Kidney glomerular epithelial cell (primary cell): ENCODE measurements around the gene LRRTM4.
A peak's percentile ranks its signal among the peaks of the same experiment; 100 is the strongest.
"Not testable (repeated sequence)": the region's sequence is repeated elsewhere in the genome, so short reads cannot be mapped to it uniquely, and the experiment has no call there.

ENCODE experiments used
- DNase-seq: peaks from one replicate; lab custom pipeline; 2025; lab: John Stamatoyannopoulos, UW

LRRTM4 gene

GRCh38 chr2:77081597-77081996 lies 440.6 kb downstream of the LRRTM4 start:
- no peak for DNase-seq

- no peak for DNase-seq
These were observed 457.9 kb downstream of the LRRTM4 start for GRCh38 chr2:77064324-77064723.

- no peak for DNase-seq
These were observed 467.2 kb downstream of the LRRTM4 start for GRCh38 chr2:77054938-77055337.

- DNase-seq = no peak
These were observed 475.8 kb downstream of the LRRTM4 start for GRCh38 chr2:77046339-77046738.

GRCh38 chr2:77045456-77045855 lies 476.7 kb downstream of the LRRTM4 start:
- DNase-seq = not testable (repeated sequence)

- DNase-seq = no peak
These were observed 487.7 kb downstream of the LRRTM4 start for GRCh38 chr2:77034445-77034844.

- DNase-seq = not testable (repeated sequence)
These were observed 492.9 kb downstream of the LRRTM4 start for GRCh38 chr2:77029237-77029636.

- no peak for DNase-seq
These were observed 494.1 kb downstream of the LRRTM4 start for GRCh38 chr2:77028032-77028600.

- no peak for DNase-seq
These were observed 496.5 kb downstream of the LRRTM4 start for GRCh38 chr2:77025714-77026113.

- no peak for DNase-seq
These were observed 501.0 kb downstream of the LRRTM4 start for GRCh38 chr2:77021161-77021560.

- peak; percentile 29 for DNase-seq
These were observed 504.0 kb downstream of the LRRTM4 start for GRCh38 chr2:77018219-77018618.

- no peak for DNase-seq
These were observed 504.8 kb downstream of the LRRTM4 start for GRCh38 chr2:77017355-77017745.

- DNase-seq = no peak
These were observed 505.5 kb downstream of the LRRTM4 start for GRCh38 chr2:77016443-77017354.

GRCh38 chr2:77013953-77014352 lies 508.2 kb downstream of the LRRTM4 start:
- DNase-seq = no peak

GRCh38 chr2:77013457-77013856 lies 508.7 kb downstream of the LRRTM4 start:
- no peak for DNase-seq

- peak; percentile 19 for DNase-seq
These were observed 512.9 kb downstream of the LRRTM4 start for GRCh38 chr2:77009307-77009706.

- no peak for DNase-seq
These were observed 513.3 kb downstream of the LRRTM4 start for GRCh38 chr2:77008853-77009252.

GRCh38 chr2:77007686-77008085 lies 514.5 kb downstream of the LRRTM4 start:
- DNase-seq = no peak

- DNase-seq = peak; percentile 85
These were observed 516.7 kb downstream of the LRRTM4 start for GRCh38 chr2:77005522-77005921.

GRCh38 chr2:77001895-77002294 lies 520.3 kb downstream of the LRRTM4 start:
- DNase-seq = no peak

- DNase-seq = no peak
These were observed 523.5 kb downstream of the LRRTM4 start for GRCh38 chr2:76998704-76999103.

GRCh38 chr2:76998152-76998551 lies 524.0 kb downstream of the LRRTM4 start:
- DNase-seq = no peak

GRCh38 chr2:76997296-76997695 lies 524.9 kb downstream of the LRRTM4 start:
- no peak for DNase-seq
